T-cell (primary cell): ENCODE measurements around the gene TMEM123. TPM values are rescaled to one million over a fixed set of nuclear protein-coding genes. Genes with fewer than 3 reads are reported as not detected.

Source experiments
- ATAC-seq, 4 experiments: fragments of 200-7000 bp in 3 of 4; fragments of 150-1000 bp in 1 of 4; cut with Tn5 transposase; replicated peaks in 1 of 4; 1 replicate in 3 of 4; 2 replicates in 1 of 4; pipeline ENCODE4 v1.10.0; 2021; ENCODE audit warnings: moderate library complexity in 3 of 4, mild to moderate bottlenecking in 2 of 4, moderate number of reproducible peaks in 1 of 4
- CTCF ChIA-PET, 2 donors: fragments of 300-600 bp; sonication (Branson Sonifier 250); formaldehyde crosslinking; loops; one replicate each; lab custom pipeline; 2022; ENCODE audit warnings: antibody characterized with exemption in 2 of 2; lab: Charles Lee
- POLR2A ChIA-PET, 2 donors: fragments of 300-600 bp; sonication (Branson Sonifier 250); formaldehyde crosslinking; loops; one replicate each; lab custom pipeline; 2022; ENCODE audit warnings: antibody characterized with exemption in 2 of 2; lab: Charles Lee
- DNase-seq, 35 experiments: peaks; one replicate each; pipeline versions ENCODE4 v3.0.0 to v3.0.0-alpha.2; 2013 to 2023
- H3K27ac ChIP-seq: one replicate; pipeline ENCODE4 v1.5.1; 2013; ENCODE audit warnings: low read length
- H3K27me3 ChIP-seq, 2 experiments: replicated peaks in 1 of 2; 1 replicate in 1 of 2; 2 replicates in 1 of 2; pipeline versions ENCODE4 v1.6.1 to v1.7.0; 2013; ENCODE audit warnings: low read length in 1 of 2, mixed read lengths in 1 of 2; ENCODE audit not compliant: control insufficient read depth in 2 of 2, insufficient read depth in 2 of 2; ENCODE audit errors: extremely low read depth in 1 of 2
- H3K36me3 ChIP-seq, 2 donors: 1 replicate in 1 of 2; 2 replicates in 1 of 2; pipeline versions ENCODE4 v1.6.1 to v1.7.0; 2013; ENCODE audit warnings: low read length in 1 of 2; ENCODE audit not compliant: control insufficient read depth in 2 of 2, insufficient read depth in 1 of 2; ENCODE audit errors: extremely low read depth in 1 of 2
- H3K4me1 ChIP-seq, 2 experiments: 1 replicate in 1 of 2; 2 replicates in 1 of 2; pipeline versions ENCODE4 v1.6.1 to v1.7.0; 2013; ENCODE audit warnings: low read length in 2 of 2, mixed read lengths in 1 of 2; ENCODE audit not compliant: insufficient read depth in 2 of 2, control insufficient read depth in 1 of 2; ENCODE audit errors: extremely low read depth in 1 of 2
- H3K4me3 ChIP-seq, 2 donors: 1 replicate in 1 of 2; 2 replicates in 1 of 2; pipeline versions ENCODE4 v1.5.1 to v1.7.0; 2013; ENCODE audit warnings: mild to moderate bottlenecking in 2 of 2, low read length in 1 of 2, moderate library complexity in 1 of 2; ENCODE audit not compliant: control insufficient read depth in 1 of 2; ENCODE audit errors: extremely low read depth in 1 of 2
- H3K9me3 ChIP-seq: 2 replicates; pipeline ENCODE4 v1.7.0; 2013
- H3K27ac Mint-ChIP-seq, 2 donors: one replicate each; pipeline ENCODE4 v1.8.0; 2020 to 2021; ENCODE audit warnings: mild to moderate bottlenecking in 2 of 2, mixed read lengths in 2 of 2
- H3K27me3 Mint-ChIP-seq, 2 donors: one replicate each; pipeline ENCODE4 v1.8.0; 2021 to 2022; ENCODE audit warnings: mixed read lengths in 2 of 2
- H3K36me3 Mint-ChIP-seq: one replicate; pipeline ENCODE4 v1.8.0; 2021; ENCODE audit warnings: mixed read lengths
- H3K4me1 Mint-ChIP-seq, 3 donors: one replicate each; pipeline ENCODE4 v1.8.0; 2020 to 2022; ENCODE audit warnings: mixed read lengths in 3 of 3, mild to moderate bottlenecking in 1 of 3
- H3K4me3 Mint-ChIP-seq, 3 donors: one replicate each; pipeline ENCODE4 v1.8.0; 2020 to 2022; ENCODE audit warnings: mild to moderate bottlenecking in 3 of 3, mixed read lengths in 3 of 3, moderate library complexity in 3 of 3
- H3K9me3 Mint-ChIP-seq, 3 donors: one replicate each; pipeline ENCODE4 v1.8.0; 2020 to 2022; ENCODE audit warnings: mixed read lengths in 3 of 3
- WGBS: methylation state at CpG from one replicate; pipeline ENCODE4 v1.1.5; 2013; ENCODE audit warnings: missing lambda C conversion rate; ENCODE audit not compliant: insufficient coverage; 5-methylcytosine and 5-hydroxymethylcytosine counted together
- total RNA-seq, 35 experiments: library from RNA in 6 of 35; stranded (reverse) in 6 of 35; fragments of 120-200 nt in 1 of 35; gene quantifications; one replicate each; pipeline versions ENCODE4 v1.2.1 to v1.2.4 and lab custom pipeline; 2013 to 2026

TMEM123 gene
- total RNA-seq, 5 donors from 2014 or later (not counting 1 experiment from before 2014, with no cell fraction given) = 361 to 469 (median 428) TPM

DNA sequence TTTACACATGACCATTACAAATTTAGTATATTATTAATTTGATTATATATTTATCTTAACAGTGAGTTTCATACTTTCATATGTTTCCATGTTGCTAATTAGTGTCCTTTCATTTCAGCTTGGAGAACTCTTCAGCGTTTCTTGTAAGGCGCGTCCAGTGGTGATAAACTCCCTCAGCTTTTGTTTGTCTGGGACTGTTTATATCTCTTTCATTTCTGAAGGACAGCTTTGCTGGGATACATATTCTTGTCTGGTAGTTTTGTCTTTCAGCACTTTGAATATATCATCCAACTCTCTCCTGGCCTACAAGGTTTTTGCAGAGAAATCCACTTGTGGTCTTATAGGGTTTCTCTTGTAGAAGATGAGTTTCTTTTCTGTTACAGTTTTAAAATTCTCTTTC lies 93.2 kb downstream of the TMEM123 start:
- DNase-seq (no peak), ATAC-seq (no peak)
- Mint-ChIP-seq H3K9me3 (peaks cover 3 to 17% (median 10%) of the 10 kb centered on the region in 3 donors), H3K27me3 (no peaks in the 10 kb centered on the region), H3K27ac (peak overlapping the region in 1 of 2 donors; percentile 74), H3K36me3 (peaks cover 78% of the 10 kb centered on the region), H3K4me1 (peaks cover 67 to 72% (median 70%) of the 10 kb centered on the region in 3 donors), H3K4me3 (peak overlapping the region in 1 of 3 donors; percentile 69)
- H3K27ac ChIP-seq = no peak overlapping the region
- no peaks in the 10 kb centered on the region for H3K9me3 ChIP-seq
- no peaks in the 10 kb centered on the region for H3K27me3 ChIP-seq
- no peak overlapping the region for H3K4me3 ChIP-seq
- POLR2A ChIA-PET = interaction anchor here (0.6 to 4.2 kb wide), 4 partner anchors 9 to 54 kb away, joined by 3 to 50 read pairs (median 6); partner anchors contain the start of gene BIRC2 (in 1 of the 2)
- no CpG with 5 or more reads among the region's 3 CpGs for WGBS
- peaks cover 0 to 21% of the 10 kb centered on the region in 2 donors for H3K36me3 ChIP-seq
- H3K4me1 ChIP-seq = peaks cover 13 to 21% of the 10 kb centered on the region in 2 experiments
- CTCF ChIA-PET = interaction anchor here (0.6 to 2.8 kb wide), 4 partner anchors 17 to 163 kb away, joined by 3 to 11 read pairs (median 4); no protein-coding TSS in a partner anchor

DNA sequence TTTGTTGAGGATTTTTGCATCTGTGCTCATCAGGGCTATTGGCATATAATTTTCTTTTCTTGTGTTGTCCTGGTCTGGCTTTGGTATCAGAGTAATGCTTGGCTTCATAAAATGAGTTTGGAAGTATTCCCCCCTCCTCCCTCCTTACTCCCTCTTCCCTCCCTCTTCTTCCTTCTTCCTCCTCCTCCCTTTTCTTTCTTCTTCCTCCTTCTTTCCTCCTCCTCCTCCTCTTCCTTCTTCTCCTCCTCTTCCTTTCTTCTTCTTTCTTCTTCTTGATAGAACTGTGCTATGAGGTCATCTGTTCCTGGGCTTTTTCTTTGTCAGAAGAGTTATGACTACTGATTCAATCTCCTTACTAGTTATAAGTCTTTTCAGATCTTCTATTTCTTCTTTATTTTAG lies 95.4 kb downstream of the TMEM123 start:
- Histone ChIP-seq H3K9me3 (no peaks in the 10 kb centered on the region), H3K4me3 (no peak overlapping the region), H3K27ac (no peak overlapping the region), H3K4me1 (peaks cover 13 to 19% of the 10 kb centered on the region in 2 experiments), H3K36me3 (peaks cover 0 to 14% of the 10 kb centered on the region in 2 donors), H3K27me3 (no peaks in the 10 kb centered on the region)
- ATAC-seq (no peak), DNase-seq (no peak)
- Mint-ChIP-seq H3K9me3 (peaks cover 3 to 17% (median 10%) of the 10 kb centered on the region in 3 donors), H3K4me3 (no peak overlapping the region), H3K27ac (peak overlapping the region; percentile 49 to 74), H3K27me3 (no peaks in the 10 kb centered on the region), H3K4me1 (peaks cover 61 to 64% (median 63%) of the 10 kb centered on the region in 3 donors), H3K36me3 (peaks cover 75% of the 10 kb centered on the region)
- ChIA-PET POLR2A (interaction anchor here in 1 of 2 donors (1.2 kb wide), 1 partner anchor 9 kb away, joined by 5 read pairs; no protein-coding TSS in a partner anchor), CTCF (interaction anchor here in 1 of 2 donors (0.8 to 1.2 kb wide), 2 partner anchors 15 to 139 kb away, joined by 4 to 6 read pairs; no protein-coding TSS in a partner anchor)

GRCh38 chr11:102347462-102348370 lies 104.8 kb downstream of the TMEM123 start:
- Mint-ChIP-seq H3K27ac (peak overlapping the region; percentile 99), H3K9me3 (no peaks in the 10 kb centered on the region), H3K4me3 (peak overlapping the region; percentile 92 to 98 (median 98)), H3K4me1 (peaks cover 39 to 50% (median 48%) of the 10 kb centered on the region in 3 donors), H3K27me3 (no peaks in the 10 kb centered on the region), H3K36me3 (peaks cover 18% of the 10 kb centered on the region)
- Histone ChIP-seq H3K9me3 (no peaks in the 10 kb centered on the region), H3K36me3 (peaks cover 0 to 12% of the 10 kb centered on the region in 2 donors), H3K4me1 (peaks cover 6 to 17% of the 10 kb centered on the region in 2 experiments), H3K4me3 (peak overlapping the region; percentile 91 to 98), H3K27ac (peak overlapping the region; percentile 99), H3K27me3 (no peaks in the 10 kb centered on the region)
- ChIA-PET CTCF (interaction anchor here (0.6 to 1.6 kb wide), 5 partner anchors 29 to 267 kb away, joined by 3 to 4 read pairs (median 3); no protein-coding TSS in a partner anchor), POLR2A (interaction anchor here (1.1 to 4.3 kb wide), 4 partner anchors 10 to 21 kb away, joined by 5 to 50 read pairs (median 6); no protein-coding TSS in a partner anchor)
- ATAC-seq = peak in 2 of 4 experiments; percentile 3 to 6
- WGBS = under 1% methylated on average over 23 of the region's 33 CpGs
- peak in 9 of 35 experiments; percentile 2 to 52 (median 11) for DNase-seq

DNA sequence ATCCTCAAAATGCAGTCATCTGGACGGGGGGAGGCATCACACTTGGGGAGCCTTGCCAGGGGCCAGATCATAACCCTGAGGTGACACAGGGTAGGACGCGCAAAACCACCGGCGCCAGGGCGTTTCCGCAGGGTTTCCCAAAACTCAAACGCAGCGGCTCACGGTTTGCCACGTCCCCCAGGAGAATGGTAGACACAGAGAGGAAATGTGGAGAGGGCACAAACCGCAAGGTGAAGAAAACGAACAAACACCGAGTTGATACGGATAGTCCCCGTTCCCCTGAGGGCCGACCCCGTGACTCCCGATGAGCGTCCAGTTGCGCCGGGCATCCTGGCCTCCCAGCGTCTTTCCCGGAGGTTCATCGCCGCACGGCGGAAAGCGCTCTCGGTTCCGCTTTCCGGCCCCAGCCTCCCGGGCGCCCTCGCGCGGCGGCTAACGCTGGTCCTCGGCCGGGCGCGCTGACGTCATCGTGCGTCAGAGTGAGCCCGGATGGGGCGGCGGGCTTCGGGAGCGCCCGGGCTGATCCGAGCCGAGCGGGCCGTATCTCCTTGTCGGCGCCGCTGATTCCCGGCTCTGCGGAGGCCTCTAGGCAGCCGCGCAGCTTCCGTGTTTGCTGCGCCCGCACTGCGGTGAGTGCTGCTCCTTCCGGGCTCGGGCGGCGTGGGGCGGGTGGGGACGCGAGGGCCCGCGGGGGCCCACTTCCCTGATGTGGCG lies 105.7 kb downstream of the TMEM123 start, which contains the start of gene BIRC2:
TSS of gene BIRC2 (plus strand) at position 467 of the 714 bp plus-strand sequence. CDS start 2,641 bp downstream, outside the sequence.
- WGBS = under 1% methylated on average over 77 of the region's 77 CpGs
- ATAC-seq = peak; percentile 85 to 92 (median 90)

GRCh38 chr11:102346456-102346747 lies 106.2 kb downstream of the TMEM123 start:
- Histone ChIP-seq H3K36me3 (peaks cover 0 to 9% of the 10 kb centered on the region in 2 donors), H3K27ac (peak overlapping the region; percentile 99), H3K4me3 (peak overlapping the region; percentile 98 to 99), H3K27me3 (no peaks in the 10 kb centered on the region), H3K4me1 (peaks cover 6 to 19% of the 10 kb centered on the region in 2 experiments), H3K9me3 (no peaks in the 10 kb centered on the region)
- DNase-seq (no peak), ATAC-seq (no peak)
- Mint-ChIP-seq H3K9me3 (no peaks in the 10 kb centered on the region), H3K4me3 (peak overlapping the region; percentile 92 to 98 (median 98)), H3K36me3 (peaks cover 13% of the 10 kb centered on the region), H3K27me3 (no peaks in the 10 kb centered on the region), H3K4me1 (peaks cover 42 to 50% (median 50%) of the 10 kb centered on the region in 3 donors), H3K27ac (peak overlapping the region; percentile 99)
- POLR2A ChIA-PET = no interaction called here
- WGBS = 0% methylated on average over 5 of the region's 5 CpGs
- CTCF ChIA-PET = interaction anchor here in 1 of 2 donors (1.6 to 1.7 kb wide), 2 partner anchors 27 to 149 kb away, joined by 9 read pairs; no protein-coding TSS in a partner anchor

More for the DNA sequence above, 105.7 kb downstream of the TMEM123 start, which contains the start of gene BIRC2:
- ChIA-PET CTCF (interaction anchor here (0.6 kb wide), 2 partner anchors 52 to 130 kb away, joined by 3 to 4 read pairs; no protein-coding TSS in a partner anchor), POLR2A (interaction anchor here (0.6 to 4.3 kb wide), 3 partner anchors 13 to 718 kb away, joined by 4 to 50 read pairs (median 4); no protein-coding TSS in a partner anchor)
- H3K27me3 ChIP-seq = no peaks in the 10 kb centered on the region
- H3K4me3 ChIP-seq = peak within 1 kb of the TSS; percentile 98 to 99
- Mint-ChIP-seq H3K9me3 (no peaks in the 10 kb centered on the region), H3K27ac (peak within 1 kb of the TSS; percentile 99), H3K4me1 (peaks cover 40 to 50% (median 50%) of the 10 kb centered on the region in 3 donors), H3K4me3 (peak within 1 kb of the TSS; percentile 92 to 98 (median 98)), H3K27me3 (no peaks in the 10 kb centered on the region), H3K36me3 (peaks cover 17% of the 10 kb centered on the region)
- DNase-seq = peak; percentile 88 to 98 (median 94)
- no peaks in the 10 kb centered on the region for H3K9me3 ChIP-seq
- peak within 1 kb of the TSS; percentile 99 for H3K27ac ChIP-seq
- peaks cover 6 to 17% of the 10 kb centered on the region in 2 experiments for H3K4me1 ChIP-seq
- peaks cover 0 to 12% of the 10 kb centered on the region in 2 donors for H3K36me3 ChIP-seq
